Stimulated activated CD8-positive, alpha-beta memory T cell treated with anti-CD3 and anti-CD28 coated beads, Interleukin-7, amount 100 ng/mL, for 48 hours (primary cell): ENCODE measurements around the gene SPEG.

Experiments
- DNase-seq, 2 donors: peaks; one replicate each; pipeline ENCODE4 v3.0.0-alpha.2; 2020; ENCODE audit warnings: low read depth in 1 of 2; ENCODE audit errors: extremely low read depth in 1 of 2

Gene SPEG

DNA sequence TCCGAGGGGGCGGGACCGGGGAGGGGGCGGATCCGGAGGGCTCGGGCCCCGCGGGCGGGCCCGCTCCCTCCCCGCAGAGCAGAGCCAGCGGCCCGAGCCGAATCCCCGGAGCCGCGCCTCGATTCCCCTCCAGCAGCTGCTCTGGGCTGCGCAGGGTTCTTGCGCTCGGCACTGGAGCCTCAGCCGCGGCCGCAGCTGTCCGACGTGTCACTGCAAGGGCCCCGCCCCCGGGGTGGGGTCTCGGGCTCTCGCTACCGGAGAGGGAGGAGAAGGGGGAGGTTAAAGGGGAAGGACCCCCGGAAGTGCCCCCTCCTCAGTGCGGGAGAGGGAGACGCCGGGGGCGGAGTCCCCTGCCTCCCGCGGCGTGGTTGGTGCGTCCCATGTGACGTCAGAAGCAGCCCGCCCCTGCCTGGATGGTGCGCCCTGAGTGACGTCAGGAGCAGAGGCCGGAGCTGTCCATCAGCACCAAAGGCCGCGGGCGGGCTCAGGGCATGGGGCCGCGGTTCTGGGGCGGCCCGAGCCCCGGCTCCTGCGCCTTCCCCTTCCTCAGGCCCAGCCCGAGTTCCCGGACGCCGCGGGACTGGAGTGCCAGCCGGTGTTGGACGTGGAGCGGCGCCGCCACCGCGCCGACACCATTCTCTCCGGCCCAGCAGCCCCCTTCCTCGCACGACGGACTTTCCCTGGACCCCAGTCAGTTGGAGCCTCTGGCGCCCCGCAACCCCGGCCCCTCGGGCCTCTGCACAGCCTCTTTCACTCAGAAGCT lies 109.1 kb downstream of the SPEG start, which contains the start of the genes CHPF and TMEM198:
Gene CHPF (minus strand): TSS at position 214 of the 763 bp plus-strand sequence. CDS start 271 bp downstream, outside the sequence.
Gene TMEM198 (plus strand): TSS at position 433 of the 763 bp plus-strand sequence. CDS start 700 bp downstream, outside the sequence.
- DNase-seq: peak; percentile 87 to 93

DNA sequence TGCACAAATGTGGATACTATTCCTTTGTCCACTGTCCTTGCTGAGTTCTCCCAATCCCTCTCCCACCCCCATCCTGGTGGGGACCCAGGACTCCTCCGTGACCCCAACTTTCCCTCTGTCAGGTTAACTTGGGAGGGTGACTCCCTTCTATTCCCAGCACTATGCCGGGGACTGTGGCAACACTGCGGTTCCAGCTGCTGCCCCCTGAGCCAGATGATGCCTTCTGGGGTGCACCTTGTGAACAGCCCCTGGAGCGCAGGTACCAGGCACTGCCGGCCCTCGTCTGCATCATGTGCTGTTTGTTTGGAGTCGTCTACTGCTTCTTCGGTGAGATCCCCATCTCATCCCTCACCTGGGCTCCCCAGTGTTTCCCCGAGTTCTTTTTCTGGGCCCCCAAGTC lies 109.9 kb downstream of the SPEG start:
- DNase-seq: no peak

DNA sequence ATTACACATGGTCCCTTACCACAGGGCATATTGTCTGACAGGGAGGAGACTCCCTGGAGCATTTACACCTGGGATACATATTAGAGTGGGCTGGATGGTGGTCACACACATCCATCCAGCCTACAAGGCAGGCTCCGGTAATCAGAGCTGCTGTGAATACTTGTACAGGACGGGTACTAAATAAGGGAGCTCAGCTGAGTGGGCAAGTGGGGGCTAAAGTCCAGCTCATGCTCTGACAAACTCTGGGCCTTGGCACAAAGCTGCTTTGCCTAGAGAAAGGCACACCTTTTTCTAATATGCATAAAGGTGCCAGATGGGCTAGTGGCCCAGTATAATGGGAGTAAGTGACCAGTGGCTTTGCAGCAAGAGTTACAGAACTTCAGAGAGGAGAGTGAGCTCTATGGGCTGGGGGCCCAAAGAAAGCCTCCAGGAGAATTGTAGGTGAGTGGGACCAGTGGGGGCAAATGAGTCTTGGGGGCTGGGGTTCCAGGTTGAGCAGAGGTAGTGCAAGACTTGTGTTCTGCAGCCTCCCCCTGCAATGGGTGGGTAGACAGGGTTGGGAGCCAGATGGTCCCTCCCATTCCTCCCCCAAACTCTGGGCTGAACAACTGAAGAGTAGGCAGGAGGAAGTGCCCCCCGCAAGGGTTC lies 110.8 kb downstream of the SPEG start:
- DNase-seq: no peak

DNA sequence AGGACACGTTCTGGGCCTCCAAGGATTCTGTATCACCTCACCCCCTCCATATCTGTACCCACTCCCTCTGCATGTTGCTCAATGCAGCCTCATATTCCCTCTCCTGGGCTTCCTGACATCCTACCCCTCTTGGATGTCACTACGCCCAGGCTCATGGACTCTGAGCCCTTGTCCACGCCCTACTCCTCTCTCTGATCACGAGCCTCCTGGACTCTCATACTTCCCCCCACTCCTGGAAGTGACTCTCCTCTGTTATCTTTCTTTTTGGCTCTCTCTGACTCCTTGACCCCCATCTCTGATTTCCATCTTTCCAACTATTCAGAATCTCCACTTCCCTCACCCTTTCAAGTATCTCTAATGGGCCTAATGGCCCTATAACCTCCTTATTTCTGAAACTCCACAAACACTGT lies 111.3 kb downstream of the SPEG start:
- no peak for DNase-seq

DNA sequence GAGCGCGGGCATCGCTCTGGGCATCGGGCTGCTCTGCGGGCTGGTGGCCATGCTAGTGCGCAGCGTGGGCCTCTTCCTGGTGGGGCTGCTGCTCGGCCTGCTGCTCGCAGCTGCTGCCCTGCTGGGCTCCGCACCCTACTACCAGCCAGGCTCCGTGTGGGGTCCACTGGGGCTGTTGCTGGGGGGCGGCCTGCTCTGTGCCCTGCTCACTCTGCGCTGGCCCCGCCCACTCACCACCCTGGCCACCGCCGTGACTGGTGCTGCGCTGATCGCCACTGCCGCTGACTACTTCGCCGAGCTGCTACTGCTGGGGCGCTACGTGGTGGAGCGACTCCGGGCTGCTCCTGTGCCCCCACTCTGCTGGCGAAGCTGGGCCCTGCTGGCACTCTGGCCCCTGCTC lies 113.0 kb downstream of the SPEG start:
- no peak for DNase-seq
